ENCODE results near the gene CSMD2. TPM values are rescaled to one million over a fixed set of nuclear protein-coding genes. Genes with fewer than 3 reads are reported as not detected.
A peak's percentile ranks its signal among the peaks of the same experiment; 100 is the strongest.

Gene CSMD2
- total and polyA plus RNA-seq, 2 donors (not counting 1 experiment from before 2014, with no cell fraction given): 2.2 to 7.6 TPM

DNA sequence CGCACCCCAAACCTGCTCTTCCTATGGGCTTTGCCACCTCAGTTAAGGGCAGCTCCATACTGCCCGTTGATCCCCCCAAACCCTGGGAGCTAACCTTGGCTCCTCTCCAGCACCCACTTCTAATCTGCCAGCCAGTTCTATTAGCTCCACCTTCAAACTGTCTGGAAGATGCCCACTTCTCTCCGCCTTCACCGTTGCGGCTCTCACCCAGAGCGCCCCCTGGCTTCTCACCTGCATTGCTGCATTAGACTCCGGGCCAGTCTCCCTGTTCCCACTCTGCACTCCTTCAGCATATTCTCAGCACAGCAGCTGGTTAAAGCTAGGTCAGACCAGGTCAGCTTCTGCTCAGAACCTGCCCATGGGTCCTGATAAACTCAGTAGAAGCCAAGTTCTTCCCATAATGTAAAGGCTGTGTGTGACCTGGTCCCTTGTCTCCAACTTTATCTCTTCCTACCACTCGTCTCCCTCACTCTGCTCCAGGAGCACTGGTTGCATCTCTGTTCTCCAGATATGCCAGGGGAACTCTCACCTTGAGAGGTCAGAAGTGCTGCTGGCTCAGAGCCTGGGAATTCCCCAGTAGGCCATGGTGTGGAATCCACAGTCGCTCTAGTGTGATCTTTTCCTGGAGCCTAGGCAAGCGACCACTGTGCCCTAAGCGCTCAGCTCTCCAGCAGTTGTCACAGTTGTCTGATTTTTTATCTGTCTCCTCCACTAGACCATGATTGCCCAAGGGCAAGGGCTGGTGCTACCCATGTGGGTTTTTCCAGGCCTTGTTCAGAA, 150.9 kb downstream of the CSMD2 start:
- Histone ChIP-seq H2AFZ (ENCODE audit: low read length) (no peak overlapping the region), H3K9me3 (ENCODE audit: control insufficient read depth, insufficient read depth, low read depth, low read length) (no peaks in the 10 kb centered on the region), H3K4me2 (ENCODE audit: extremely low read depth, insufficient read depth, low read length) (no peak overlapping the region), H3K79me2 (ENCODE audit: control insufficient read depth, insufficient read depth, low read length) (no peaks in the 10 kb centered on the region), H3K9ac (ENCODE audit: insufficient read depth, low read length) (no peak overlapping the region), H4K20me1 (ENCODE audit: control insufficient read depth, extremely low read depth, insufficient read depth, low read length) (no peaks in the 10 kb centered on the region), H3K4me1 (ENCODE audit: control insufficient read depth, extremely low read depth, insufficient read depth, low read length) (no peaks in the 10 kb centered on the region), H3K4me3 (replicated peaks in 1 of 4; ENCODE audit: control extremely low read depth in 1 of 4, insufficient read depth in 1 of 4, low read depth in 3 of 4, low read length in 4 of 4) (no peak overlapping the region), H3K27ac (ENCODE audit: insufficient read depth, low read length) (no peak overlapping the region), H3K27me3 (ENCODE audit: control insufficient read depth, insufficient read depth, low read length) (no peaks in the 10 kb centered on the region), H3K36me3 (ENCODE audit: control insufficient read depth, insufficient read depth, low read length) (no peaks in the 10 kb centered on the region)
- peak; percentile 40 to 43 for TF ChIP-seq CTCF (conservative IDR thresholded peaks at IDR 0.05 in 1 of 2, IDR thresholded peaks at IDR 0.05 in 1 of 2; ENCODE audit: low read depth in 1 of 2, low read length in 2 of 2)
- TF ChIP-seq EZH2 (IDR thresholded peaks at IDR 0.05; ENCODE audit: low read length, missing control alignments): no peak
- no peak for DNase-seq (ENCODE audit: low read depth in 2 of 2)

GRCh38 chr1:34013136-34013535, 151.9 kb downstream of the CSMD2 start:
- Histone ChIP-seq H3K4me3 (replicated peaks in 1 of 4; ENCODE audit: control extremely low read depth in 1 of 4, insufficient read depth in 1 of 4, low read depth in 3 of 4, low read length in 4 of 4) (no peak overlapping the region), H3K4me1 (ENCODE audit: control insufficient read depth, extremely low read depth, insufficient read depth, low read length) (no peaks in the 10 kb centered on the region), H3K9ac (ENCODE audit: insufficient read depth, low read length) (no peak overlapping the region), H2AFZ (ENCODE audit: low read length) (no peak overlapping the region), H3K36me3 (ENCODE audit: control insufficient read depth, insufficient read depth, low read length) (no peaks in the 10 kb centered on the region), H3K27me3 (ENCODE audit: control insufficient read depth, insufficient read depth, low read length) (no peaks in the 10 kb centered on the region), H3K4me2 (ENCODE audit: extremely low read depth, insufficient read depth, low read length) (no peak overlapping the region), H4K20me1 (ENCODE audit: control insufficient read depth, extremely low read depth, insufficient read depth, low read length) (no peaks in the 10 kb centered on the region), H3K79me2 (ENCODE audit: control insufficient read depth, insufficient read depth, low read length) (no peaks in the 10 kb centered on the region), H3K27ac (ENCODE audit: insufficient read depth, low read length) (no peak overlapping the region), H3K9me3 (ENCODE audit: control insufficient read depth, insufficient read depth, low read depth, low read length) (no peaks in the 10 kb centered on the region)
- no peak for DNase-seq (ENCODE audit: low read depth in 2 of 2)
- TF ChIP-seq CTCF (conservative IDR thresholded peaks at IDR 0.05 in 1 of 2, IDR thresholded peaks at IDR 0.05 in 1 of 2; ENCODE audit: low read depth in 1 of 2, low read length in 2 of 2) (no peak), EZH2 (IDR thresholded peaks at IDR 0.05; ENCODE audit: low read length, missing control alignments) (no peak)

GRCh38 chr1:34009340-34009985, 155.6 kb downstream of the CSMD2 start:
- no peak for TF ChIP-seq EZH2 (IDR thresholded peaks at IDR 0.05; ENCODE audit: low read length, missing control alignments)
- no peak for TF ChIP-seq CTCF (conservative IDR thresholded peaks at IDR 0.05 in 1 of 2, IDR thresholded peaks at IDR 0.05 in 1 of 2; ENCODE audit: low read depth in 1 of 2, low read length in 2 of 2)

More at GRCh38 chr1:34009340-34009985, 155.6 kb downstream of the CSMD2 start:
- Histone ChIP-seq H3K36me3 (ENCODE audit: control insufficient read depth, insufficient read depth, low read length) (no peaks in the 10 kb centered on the region), H3K79me2 (ENCODE audit: control insufficient read depth, insufficient read depth, low read length) (no peaks in the 10 kb centered on the region), H3K9ac (ENCODE audit: insufficient read depth, low read length) (no peak overlapping the region), H2AFZ (ENCODE audit: low read length) (no peak overlapping the region), H3K4me2 (ENCODE audit: extremely low read depth, insufficient read depth, low read length) (no peak overlapping the region), H3K4me3 (replicated peaks in 1 of 4; ENCODE audit: control extremely low read depth in 1 of 4, insufficient read depth in 1 of 4, low read depth in 3 of 4, low read length in 4 of 4) (no peak overlapping the region), H4K20me1 (ENCODE audit: control insufficient read depth, extremely low read depth, insufficient read depth, low read length) (no peaks in the 10 kb centered on the region), H3K9me3 (ENCODE audit: control insufficient read depth, insufficient read depth, low read depth, low read length) (no peaks in the 10 kb centered on the region), H3K27ac (ENCODE audit: insufficient read depth, low read length) (no peak overlapping the region), H3K27me3 (ENCODE audit: control insufficient read depth, insufficient read depth, low read length) (no peaks in the 10 kb centered on the region), H3K4me1 (ENCODE audit: control insufficient read depth, extremely low read depth, insufficient read depth, low read length) (no peaks in the 10 kb centered on the region)
- DNase-seq (ENCODE audit: low read depth in 2 of 2): peak in 1 of 2 donors; percentile 25
